Loucy (cell line): ENCODE measurements around the gene TNRC6C.

Experiments
- H2AFZ ChIP-seq: fragments of 200-600 bp; sonication (generic); 2 replicates; pipeline ENCODE4 v1.6.0; 2016; ENCODE audit warnings: antibody characterized with exemption, mild to moderate bottlenecking, low read length, moderate library complexity
- H3F3A ChIP-seq: fragments of 200-600 bp; 2 replicates; pipeline ENCODE4 v1.6.0; 2016; ENCODE audit warnings: antibody characterized with exemption, low read depth, mild to moderate bottlenecking
- H3K27me3 ChIP-seq: fragments of 200-600 bp; sonication (generic); 2 replicates; pipeline ENCODE4 v1.6.1; 2014; ENCODE audit warnings: low read length, mild to moderate bottlenecking; ENCODE audit not compliant: insufficient read depth, poor library complexity, severe bottlenecking
- H3K36me3 ChIP-seq: fragments of 200-600 bp; sonication (generic); 2 replicates; pipeline ENCODE4 v1.6.1; 2016; ENCODE audit warnings: low read length; ENCODE audit not compliant: insufficient read depth
- H3K4me1 ChIP-seq: fragments of 200-600 bp; sonication (generic); 2 replicates; pipeline ENCODE4 v1.5.1; 2014; ENCODE audit warnings: low read length, mild to moderate bottlenecking; ENCODE audit not compliant: insufficient read depth, poor library complexity, severe bottlenecking
- H3K4me2 ChIP-seq: fragments of 200-600 bp; sonication (generic); 2 replicates; pipeline ENCODE4 v1.6.0; 2014; ENCODE audit warnings: antibody characterized with exemption, low read length, low read depth, mild to moderate bottlenecking; ENCODE audit not compliant: poor library complexity, severe bottlenecking
- H3K4me3 ChIP-seq: fragments of 200-600 bp; sonication (generic); 2 replicates; pipeline ENCODE4 v1.5.1; 2014; ENCODE audit warnings: low read length, mild to moderate bottlenecking, mixed read lengths; ENCODE audit not compliant: poor library complexity, severe bottlenecking
- H3K79me2 ChIP-seq: fragments of 200-600 bp; sonication (generic); 2 replicates; pipeline ENCODE4 v1.6.1; 2014; ENCODE audit warnings: low read length; ENCODE audit not compliant: insufficient read depth
- H3K9ac ChIP-seq: fragments of 200-600 bp; sonication (generic); 2 replicates; pipeline ENCODE4 v1.6.0; 2014; ENCODE audit warnings: mild to moderate bottlenecking, low read depth, low read length, moderate library complexity; ENCODE audit not compliant: poor library complexity, severe bottlenecking
- H3K9me2 ChIP-seq: fragments of 200-600 bp; sonication (generic); replicated peaks from 2 replicates; pipeline ENCODE4 v1.6.1; 2016; ENCODE audit warnings: low read depth, low read length, mixed read lengths
- H3K9me3 ChIP-seq: fragments of 200-600 bp; sonication (generic); 2 replicates; pipeline ENCODE4 v1.6.1; 2014; ENCODE audit warnings: mild to moderate bottlenecking, antibody characterized with exemption, low read length, low read depth; ENCODE audit not compliant: insufficient read depth
- H4K20me1 ChIP-seq: fragments of 200-600 bp; sonication (generic); 2 replicates; pipeline ENCODE4 v1.6.0; 2014; ENCODE audit warnings: antibody characterized with exemption, low read length, mild to moderate bottlenecking; ENCODE audit not compliant: insufficient read depth, poor library complexity, severe bottlenecking
- CTCF ChIP-seq: fragments of 200-600 bp; sonication (generic); conservative IDR thresholded peaks from 2 replicates; pipeline ENCODE4 v1.5.1; 2014; ENCODE audit warnings: mild to moderate bottlenecking, antibody characterized with exemption, low read length
- EZH2phosphoT487 ChIP-seq: fragments of 200-600 bp; IDR thresholded peaks from 2 replicates; pipeline ENCODE4 v1.6.1; 2018; ENCODE audit warnings: antibody characterized with exemption, mild to moderate bottlenecking, moderate library complexity, borderline replicate concordance

The TNRC6C gene

GRCh38 chr17:78117027-78117981 is 158.8 kb downstream of the TNRC6C start:
- H3K4me2 ChIP-seq, result no peak overlapping the region
- no peaks in the 10 kb centered on the region for H3K9me2 ChIP-seq
- peaks cover 23% of the 10 kb centered on the region for H3K4me1 ChIP-seq
- no peaks in the 10 kb centered on the region for H3K27me3 ChIP-seq
- H3K4me3 ChIP-seq, result no peak overlapping the region
- TF ChIP-seq CTCF (peak; percentile 62), EZH2phosphoT487 (no peak)
- H4K20me1 ChIP-seq, result peaks cover 20% of the 10 kb centered on the region
- H3F3A ChIP-seq, result no peaks in the 10 kb centered on the region
- no peak overlapping the region for H3K9ac ChIP-seq
- 0 out of 2 replicates have a peak, but pooled peaks cover 5% of the 10 kb centered on the region for H3K36me3 ChIP-seq
- H3K9me3 ChIP-seq, result no peaks in the 10 kb centered on the region
- no peak overlapping the region for H2AFZ ChIP-seq
- peaks cover 21% of the 10 kb centered on the region; the same call in 1 of the 2 replicates for H3K79me2 ChIP-seq

- H3K4me1 ChIP-seq, result peaks cover 29% of the 10 kb centered on the region
- peaks cover 14% of the 10 kb centered on the region for H4K20me1 ChIP-seq
- no peaks in the 10 kb centered on the region for H3K27me3 ChIP-seq
- H3K79me2 ChIP-seq, result peaks cover 36% of the 10 kb centered on the region; the same call in 1 of the 2 replicates
- H3F3A ChIP-seq, result no peaks in the 10 kb centered on the region
- H3K36me3 ChIP-seq, result peaks cover 15% of the 10 kb centered on the region; the same call in 1 of the 2 replicates
- H3K9me3 ChIP-seq, result no peaks in the 10 kb centered on the region
- no peak overlapping the region for H3K4me2 ChIP-seq
- no peak for TF ChIP-seq CTCF
- TF ChIP-seq EZH2phosphoT487, result no peak
- no peak overlapping the region for H3K9ac ChIP-seq
- H3K4me3 ChIP-seq, result no peak overlapping the region
- H2AFZ ChIP-seq, result no peak overlapping the region
- no peaks in the 10 kb centered on the region for H3K9me2 ChIP-seq
These were observed 160.3 kb downstream of the TNRC6C start for GRCh38 chr17:78118801-78119241.

GRCh38 chr17:78120537-78120936 is 162.0 kb downstream of the TNRC6C start:
- Histone ChIP-seq H3K79me2 (peaks cover 53% of the 10 kb centered on the region), H3F3A (no peaks in the 10 kb centered on the region), H4K20me1 (peaks cover 17% of the 10 kb centered on the region), H3K9me2 (no peaks in the 10 kb centered on the region), H3K36me3 (peaks cover 24% of the 10 kb centered on the region; the same call in 1 of the 2 replicates), H2AFZ (no peak overlapping the region), H3K9ac (peak overlapping the region; percentile 74), H3K27me3 (no peaks in the 10 kb centered on the region), H3K4me1 (peaks cover 34% of the 10 kb centered on the region), H3K4me3 (peak overlapping the region; percentile 68), H3K9me3 (no peaks in the 10 kb centered on the region), H3K4me2 (peak overlapping the region; percentile 77)
- TF ChIP-seq EZH2phosphoT487, result no peak
